Stimulated activated CD8-positive, alpha-beta memory T cell treated with anti-CD3 and anti-CD28 coated beads, Interleukin-15, amount 100 ng/mL, for 48 hours (primary cell): ENCODE data around the gene ZNF423.

Experiments used
- DNase-seq, 2 donors: peaks; one replicate each; pipeline ENCODE4 v3.0.0-alpha.2; 2020; ENCODE audit warnings: low read depth in 2 of 2

Gene ZNF423

GRCh38 chr16:49625311-49626065 lies 230.4 kb downstream of the ZNF423 start:
- DNase-seq: no peak

- DNase-seq: no peak
Observed at GRCh38 chr16:49623501-49624266, 232.2 kb downstream of the ZNF423 start.

- DNase-seq: no peak
Observed at GRCh38 chr16:49622421-49623402, 233.2 kb downstream of the ZNF423 start.

GRCh38 chr16:49622084-49622390 lies 233.9 kb downstream of the ZNF423 start:
- no peak for DNase-seq

GRCh38 chr16:49621241-49622083 lies 234.4 kb downstream of the ZNF423 start:
- no peak for DNase-seq

- DNase-seq: no peak
Observed at GRCh38 chr16:49620869-49621240, 235.1 kb downstream of the ZNF423 start.

GRCh38 chr16:49620158-49620868 lies 235.6 kb downstream of the ZNF423 start:
- DNase-seq: no peak

GRCh38 chr16:49619811-49620157 lies 236.1 kb downstream of the ZNF423 start:
- no peak for DNase-seq

GRCh38 chr16:49618955-49619354 lies 237.0 kb downstream of the ZNF423 start:
- DNase-seq: no peak

GRCh38 chr16:49617710-49618330 lies 238.1 kb downstream of the ZNF423 start:
- no peak for DNase-seq

- no peak for DNase-seq
Observed at GRCh38 chr16:49617016-49617629, 238.8 kb downstream of the ZNF423 start.

GRCh38 chr16:49615576-49615975 lies 240.3 kb downstream of the ZNF423 start:
- DNase-seq: no peak

- no peak for DNase-seq
Observed at GRCh38 chr16:49610983-49611382, 244.9 kb downstream of the ZNF423 start.

- DNase-seq: no peak
Observed at GRCh38 chr16:49608779-49609178, 247.1 kb downstream of the ZNF423 start.

- DNase-seq: no peak
Observed at GRCh38 chr16:49608098-49608497, 247.8 kb downstream of the ZNF423 start.

- no peak for DNase-seq
Observed at GRCh38 chr16:49605536-49606254, 250.2 kb downstream of the ZNF423 start.

GRCh38 chr16:49604602-49605001 lies 251.3 kb downstream of the ZNF423 start:
- DNase-seq: no peak

GRCh38 chr16:49603956-49604355 lies 252.0 kb downstream of the ZNF423 start:
- no peak for DNase-seq

GRCh38 chr16:49602976-49603310 lies 253.0 kb downstream of the ZNF423 start:
- no peak for DNase-seq
